MCF 10A (cell line): ENCODE results near the gene POLA1. TPM values are rescaled to one million over a fixed set of nuclear protein-coding genes. Genes with fewer than 3 reads are reported as not detected.

Source experiments
- BruUV-seq: library from RNA; stranded (reverse); fragments of 400-500 nt; replicated peaks from 2 replicates; lab custom pipeline; 2021; lab: Mats Ljungman, UMichigan
- CTCF ChIA-PET: fragments of 300-600 bp; sonication (Branson Sonifier 250); formaldehyde crosslinking; extraction: SDS; loops from one replicate; lab custom pipeline; 2021; ENCODE audit warnings: antibody characterized with exemption, inconsistent platforms; lab: Yijun Ruan, JAX
- POLR2A ChIA-PET: fragments of 300-600, 350-650 bp; sonication (Branson Sonifier 250); formaldehyde crosslinking; extraction: SDS; loops from one replicate; lab custom pipeline; 2020; ENCODE audit warnings: antibody characterized with exemption, inconsistent platforms; lab: Yijun Ruan, JAX
- DNase-seq: peaks from one replicate; pipeline ENCODE4 v3.0.0-alpha.2; 2018; ENCODE audit not compliant: unreplicated experiment
- H3K27ac Mint-ChIP-seq: one replicate; pipeline ENCODE4 v1.8.0; 2022; ENCODE audit warnings: mild to moderate bottlenecking, low read depth, mixed read lengths; ENCODE audit not compliant: unreplicated experiment
- H3K27me3 Mint-ChIP-seq: one replicate; pipeline ENCODE4 v1.8.0; 2022; ENCODE audit warnings: mixed read lengths; ENCODE audit not compliant: insufficient read depth, unreplicated experiment
- H3K36me3 Mint-ChIP-seq: one replicate; pipeline ENCODE4 v1.8.0; 2022; ENCODE audit warnings: mild to moderate bottlenecking, moderate library complexity, mixed read lengths; ENCODE audit not compliant: insufficient read depth, unreplicated experiment
- H3K4me1 Mint-ChIP-seq: one replicate; pipeline ENCODE4 v1.8.0; 2022; ENCODE audit warnings: mixed read lengths; ENCODE audit not compliant: insufficient read depth, unreplicated experiment
- H3K4me3 Mint-ChIP-seq: one replicate; pipeline ENCODE4 v1.8.0; 2022; ENCODE audit warnings: mild to moderate bottlenecking, moderate library complexity, mixed read lengths; ENCODE audit not compliant: unreplicated experiment
- H3K9me3 Mint-ChIP-seq: one replicate; pipeline ENCODE4 v1.8.0; 2022; ENCODE audit warnings: mixed read lengths; ENCODE audit not compliant: unreplicated experiment
- intact Hi-C: fragments of 100-400 bp; cut with micrococcal nuclease; formaldehyde crosslinking; loops from 2 replicates; pipeline ENCODE4 v1.14.1; 2022
- total RNA-seq: library from RNA; stranded (reverse); gene quantifications from 2 replicates; pipeline ENCODE4 v1.2.3, GENCODE V29; 2022
- TF ChIP-seq, protein P1 (sequence below): fragments of 200-600 bp; IDR thresholded peaks from one replicate; pipeline ENCODE4 v1.8.0; 2022; ENCODE audit warnings: antibody characterized with exemption, mild to moderate bottlenecking; ENCODE audit not compliant: unreplicated experiment

POLA1 gene
- total RNA-seq, 1 experiment from 2014 or later, result 9.8 TPM

DNA sequence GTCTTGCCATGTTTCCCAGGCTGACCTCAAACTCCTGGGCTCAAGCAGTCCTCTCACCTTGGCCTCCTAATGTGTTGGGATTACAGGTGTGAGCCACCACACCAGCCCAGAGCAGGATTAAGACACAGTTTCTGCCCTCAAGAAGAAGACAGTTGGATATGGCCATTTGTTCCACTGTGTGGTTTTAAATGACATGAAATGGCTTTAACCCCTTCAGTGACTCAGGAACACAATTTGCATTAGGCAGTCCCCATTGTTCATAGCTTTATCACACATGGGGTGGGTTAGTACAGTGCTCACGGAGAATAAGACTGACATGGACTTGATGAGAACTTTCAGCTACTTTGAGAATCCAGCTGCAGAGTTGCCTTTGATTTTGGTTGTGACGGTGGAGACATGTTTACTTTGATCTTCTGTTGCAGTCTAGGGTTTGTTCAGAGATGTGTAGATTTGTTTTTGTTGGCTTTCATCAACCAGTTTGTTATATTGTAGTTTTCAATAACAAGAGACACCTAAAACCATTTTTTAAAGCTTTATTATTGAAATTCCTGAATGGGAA is 261.7 kb downstream of the POLA1 start:
- Mint-ChIP-seq H3K36me3 (no peaks in the 10 kb centered on the region), H3K27me3 (no peaks in the 10 kb centered on the region), H3K4me3 (no peak overlapping the region), H3K27ac (no peak overlapping the region), H3K9me3 (no peaks in the 10 kb centered on the region), H3K4me1 (no peaks in the 10 kb centered on the region)
- ChIA-PET CTCF (no interaction called here), POLR2A (interaction anchor here (0.6 kb wide), 1 partner anchor 43 kb away, joined by 3 read pairs; no protein-coding TSS in a partner anchor)
- TF ChIP-seq, protein P1, sequence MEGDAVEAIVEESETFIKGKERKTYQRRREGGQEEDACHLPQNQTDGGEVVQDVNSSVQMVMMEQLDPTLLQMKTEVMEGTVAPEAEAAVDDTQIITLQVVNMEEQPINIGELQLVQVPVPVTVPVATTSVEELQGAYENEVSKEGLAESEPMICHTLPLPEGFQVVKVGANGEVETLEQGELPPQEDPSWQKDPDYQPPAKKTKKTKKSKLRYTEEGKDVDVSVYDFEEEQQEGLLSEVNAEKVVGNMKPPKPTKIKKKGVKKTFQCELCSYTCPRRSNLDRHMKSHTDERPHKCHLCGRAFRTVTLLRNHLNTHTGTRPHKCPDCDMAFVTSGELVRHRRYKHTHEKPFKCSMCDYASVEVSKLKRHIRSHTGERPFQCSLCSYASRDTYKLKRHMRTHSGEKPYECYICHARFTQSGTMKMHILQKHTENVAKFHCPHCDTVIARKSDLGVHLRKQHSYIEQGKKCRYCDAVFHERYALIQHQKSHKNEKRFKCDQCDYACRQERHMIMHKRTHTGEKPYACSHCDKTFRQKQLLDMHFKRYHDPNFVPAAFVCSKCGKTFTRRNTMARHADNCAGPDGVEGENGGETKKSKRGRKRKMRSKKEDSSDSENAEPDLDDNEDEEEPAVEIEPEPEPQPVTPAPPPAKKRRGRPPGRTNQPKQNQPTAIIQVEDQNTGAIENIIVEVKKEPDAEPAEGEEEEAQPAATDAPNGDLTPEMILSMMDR, result no peak
- no TSS peak for BruUV-seq
- DNase-seq, result no peak
- intact Hi-C loops, result no loop called here

DNA sequence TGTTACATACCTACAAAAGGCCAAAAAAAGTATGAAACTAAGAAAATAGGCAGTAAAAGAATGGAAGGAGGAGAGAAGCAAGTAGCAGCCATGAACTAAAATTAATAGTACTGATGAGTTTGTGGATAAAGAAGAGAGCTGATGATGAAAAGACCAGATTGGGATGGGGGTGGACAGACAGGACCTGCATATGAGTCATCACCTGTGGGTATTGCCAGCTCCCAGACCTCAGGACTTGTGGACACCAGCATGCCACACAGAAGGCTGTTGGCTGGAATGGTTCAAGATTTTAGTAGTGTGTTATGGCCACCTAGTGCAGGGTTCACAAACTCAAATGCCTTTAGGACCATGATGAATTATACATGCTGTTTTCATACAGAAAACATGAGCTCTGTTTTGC is 263.1 kb downstream of the POLA1 start:
- Mint-ChIP-seq H3K4me1 (no peaks in the 10 kb centered on the region), H3K27me3 (no peaks in the 10 kb centered on the region), H3K9me3 (no peaks in the 10 kb centered on the region), H3K36me3 (no peaks in the 10 kb centered on the region), H3K4me3 (no peak overlapping the region), H3K27ac (no peak overlapping the region)
- BruUV-seq, result no TSS peak
- CTCF ChIA-PET, result interaction anchor here (0.6 to 1.5 kb wide), 2 partner anchors 50 to 118 kb away, joined by 4 to 6 read pairs; no protein-coding TSS in a partner anchor
- DNase-seq, result peak; percentile 51
- POLR2A ChIA-PET, result no interaction called here
- TF ChIP-seq, protein P1, result no peak
- intact Hi-C loops, result no loop called here

DNA sequence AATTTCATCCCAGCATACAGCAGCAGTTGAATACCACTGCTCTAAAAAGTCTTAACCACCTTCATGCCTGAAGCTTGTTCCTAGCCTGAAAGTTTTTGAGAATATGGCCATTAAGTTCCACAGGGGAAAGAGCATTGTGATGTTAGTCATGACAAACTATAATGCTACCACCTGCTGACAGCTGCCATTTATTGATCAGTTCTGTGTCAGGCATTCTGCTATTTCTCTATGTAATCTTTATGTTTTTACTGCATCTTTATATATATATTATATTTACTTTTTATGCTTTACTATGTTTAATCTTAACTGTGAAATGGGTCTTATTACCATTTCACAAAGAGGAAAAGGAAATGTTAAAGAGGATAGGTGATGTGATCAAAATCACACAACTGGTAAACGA is 268.1 kb downstream of the POLA1 start:
- H3K27me3 Mint-ChIP-seq, result no peaks in the 10 kb centered on the region
- BruUV-seq, result no TSS peak
- CTCF ChIA-PET, result interaction anchor here (1.0 kb wide), 1 partner anchor 122 kb away, joined by 5 read pairs; no protein-coding TSS in a partner anchor
- POLR2A ChIA-PET, result no interaction called here
- DNase-seq, result no peak
- no peak overlapping the region for H3K27ac Mint-ChIP-seq
- no peaks in the 10 kb centered on the region for H3K36me3 Mint-ChIP-seq
- H3K4me1 Mint-ChIP-seq, result no peaks in the 10 kb centered on the region
- no peak overlapping the region for H3K4me3 Mint-ChIP-seq
- intact Hi-C loops, result no loop called here
- no peaks in the 10 kb centered on the region for H3K9me3 Mint-ChIP-seq
- TF ChIP-seq, protein P1, result no peak

DNA sequence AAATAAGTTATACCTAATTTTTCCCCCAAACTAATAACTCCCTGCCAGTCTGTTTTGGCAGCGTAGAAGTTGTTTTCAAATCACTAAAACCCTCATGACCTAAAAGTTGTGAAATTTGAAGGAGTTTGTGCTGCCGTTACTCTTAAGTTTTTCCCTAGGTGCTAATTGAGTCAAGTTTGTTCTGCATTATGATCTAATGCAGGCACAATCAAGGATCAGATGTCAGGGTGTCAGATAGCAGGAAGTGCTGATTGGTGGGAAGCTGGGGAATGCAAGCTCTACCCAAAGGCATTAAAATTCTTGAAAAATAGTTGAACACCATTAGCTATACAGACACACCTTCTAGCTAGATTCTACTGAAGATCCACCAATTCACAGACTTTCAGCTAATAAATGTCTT is 270.1 kb downstream of the POLA1 start:
- Mint-ChIP-seq H3K9me3 (no peaks in the 10 kb centered on the region), H3K27me3 (no peaks in the 10 kb centered on the region), H3K36me3 (peaks cover 4% of the 10 kb centered on the region), H3K4me3 (no peak overlapping the region), H3K4me1 (no peaks in the 10 kb centered on the region), H3K27ac (no peak overlapping the region)
- BruUV-seq, result no TSS peak
- DNase-seq, result peak; percentile 41
- TF ChIP-seq, protein P1, result no peak
- intact Hi-C loops, result no loop called here
- POLR2A ChIA-PET, result no interaction called here
- CTCF ChIA-PET, result no interaction called here
